ENCODE measurements around the gene NPHP1.

DNA sequence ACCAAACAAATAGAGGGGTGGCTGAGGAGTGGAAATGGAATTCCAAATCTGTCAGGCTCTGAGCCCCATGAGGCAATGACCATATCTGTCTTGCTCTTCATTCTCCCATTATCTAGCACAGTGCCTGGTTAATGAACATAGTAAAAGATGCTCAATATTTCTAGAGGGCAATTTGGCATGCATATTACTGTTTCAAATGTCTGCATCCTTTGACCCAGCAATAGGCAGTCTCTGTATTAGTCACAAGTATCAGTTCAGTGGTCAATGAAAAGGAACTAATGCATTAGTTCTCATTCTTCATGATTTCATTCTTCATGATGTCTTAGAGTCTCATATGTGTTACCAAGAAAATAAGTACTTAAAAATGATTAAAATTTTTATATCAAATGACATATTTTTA, 60.8 kb downstream of the NPHP1 start:
- TF ChIP-seq EZH2 (IDR thresholded peaks at IDR 0.05; ENCODE audit: insufficient read depth, poor library complexity, severe bottlenecking) (no peak), EZH2phosphoT487 (IDR thresholded peaks at IDR 0.05; ENCODE audit: insufficient read depth, low read depth) (no peak)
